ENCODE data around the gene ZNF697. TPM values are rescaled to one million over a fixed set of nuclear protein-coding genes. Genes with fewer than 3 reads are reported as not detected.

The ZNF697 gene
- total RNA-seq, 1 donor from 2014 or later: 46.1 TPM

GRCh38 chr1:119655154-119655553 is 7.1 kb upstream of the ZNF697 start:
- H3K4me1 ChIP-seq (ENCODE audit: insufficient read depth, low read length): no peaks in the 10 kb centered on the region
- peaks cover 41% of the 10 kb centered on the region for H3K4me1 Mint-ChIP-seq (ENCODE audit: low read depth, unreplicated experiment)
- DNase-seq (ENCODE audit: low read depth) (no peak), FAIRE-seq (no peak)
- no peak overlapping the region for H3K9ac ChIP-seq (ENCODE audit: low read length)
- H3K27me3 ChIP-seq (ENCODE audit: insufficient read depth, low read length): peaks cover 35% of the 10 kb centered on the region
- H3K27ac Mint-ChIP-seq (ENCODE audit: unreplicated experiment): no peak overlapping the region
- no peaks in the 10 kb centered on the region for H3K27me3 Mint-ChIP-seq (ENCODE audit: low read depth, unreplicated experiment)
- no peak overlapping the region for H3K4me3 ChIP-seq (ENCODE audit: insufficient read depth, low read depth, low read length)
- H3K9me3 Mint-ChIP-seq (ENCODE audit: unreplicated experiment): no peaks in the 10 kb centered on the region
- no peaks in the 10 kb centered on the region for H3K79me2 ChIP-seq (ENCODE audit: insufficient read depth, low read length)
- no peaks in the 10 kb centered on the region for H3K9me3 ChIP-seq (ENCODE audit: insufficient read depth, low read depth, low read length)
- no peaks in the 10 kb centered on the region for H3K36me3 Mint-ChIP-seq (ENCODE audit: low read depth, unreplicated experiment)
- H3K36me3 ChIP-seq (ENCODE audit: insufficient read depth, low read length): no peaks in the 10 kb centered on the region
- no peak overlapping the region for H3K4me3 Mint-ChIP-seq (ENCODE audit: unreplicated experiment)
- no peak overlapping the region for H3K4me2 ChIP-seq (ENCODE audit: low read length)
- no peaks in the 10 kb centered on the region for H4K20me1 ChIP-seq (ENCODE audit: insufficient read depth, low read length)
- no peak for TF ChIP-seq CTCF (IDR thresholded peaks at IDR 0.05; ENCODE audit: insufficient read depth, low read depth, low read length)
- no peak overlapping the region for H3K27ac ChIP-seq (ENCODE audit: low read depth, low read length)
- H2AFZ ChIP-seq (ENCODE audit: low read depth, low read length): no peak overlapping the region

- peak; percentile 39 for DNase-seq (ENCODE audit: low read depth)
- H3K4me1 ChIP-seq (ENCODE audit: insufficient read depth, low read length): peaks cover under 1% of the 10 kb centered on the region
- H3K27ac Mint-ChIP-seq (ENCODE audit: unreplicated experiment): peak overlapping the region; percentile 64
- H3K4me3 ChIP-seq (ENCODE audit: insufficient read depth, low read depth, low read length): no peak overlapping the region
- H3K4me3 Mint-ChIP-seq (ENCODE audit: unreplicated experiment): no peak overlapping the region
- H3K9me3 ChIP-seq (ENCODE audit: insufficient read depth, low read depth, low read length): no peaks in the 10 kb centered on the region
- peaks cover 37% of the 10 kb centered on the region for H3K4me1 Mint-ChIP-seq (ENCODE audit: low read depth, unreplicated experiment)
- FAIRE-seq: no peak
- H3K36me3 ChIP-seq (ENCODE audit: insufficient read depth, low read length): no peaks in the 10 kb centered on the region
- no peaks in the 10 kb centered on the region for H3K79me2 ChIP-seq (ENCODE audit: insufficient read depth, low read length)
- H4K20me1 ChIP-seq (ENCODE audit: insufficient read depth, low read length): no peaks in the 10 kb centered on the region
- no peak for TF ChIP-seq EZH2 (IDR thresholded peaks at IDR 0.05; ENCODE audit: insufficient read depth, low read length)
- TF ChIP-seq CTCF (IDR thresholded peaks at IDR 0.05; ENCODE audit: insufficient read depth, low read depth, low read length): no peak
- H3K4me2 ChIP-seq (ENCODE audit: low read length): no peak overlapping the region
- no peaks in the 10 kb centered on the region for H3K9me3 Mint-ChIP-seq (ENCODE audit: unreplicated experiment)
- H3K9ac ChIP-seq (ENCODE audit: low read length): no peak overlapping the region
- no peak overlapping the region for H3K27ac ChIP-seq (ENCODE audit: low read depth, low read length)
- H2AFZ ChIP-seq (ENCODE audit: low read depth, low read length): no peak overlapping the region
- peaks cover 40% of the 10 kb centered on the region for H3K27me3 ChIP-seq (ENCODE audit: insufficient read depth, low read length)
- H3K36me3 Mint-ChIP-seq (ENCODE audit: low read depth, unreplicated experiment): no peaks in the 10 kb centered on the region
- no peaks in the 10 kb centered on the region for H3K27me3 Mint-ChIP-seq (ENCODE audit: low read depth, unreplicated experiment)
These were observed 5.7 kb upstream of the ZNF697 start for GRCh38 chr1:119653839-119654170.

- DNase-seq (ENCODE audit: low read depth) (no peak), FAIRE-seq (no peak)
- Mint-ChIP-seq H3K9me3 (ENCODE audit: unreplicated experiment) (no peaks in the 10 kb centered on the region), H3K36me3 (ENCODE audit: low read depth, unreplicated experiment) (no peaks in the 10 kb centered on the region), H3K4me1 (ENCODE audit: low read depth, unreplicated experiment) (peaks cover 37% of the 10 kb centered on the region), H3K27me3 (ENCODE audit: low read depth, unreplicated experiment) (no peaks in the 10 kb centered on the region), H3K4me3 (ENCODE audit: unreplicated experiment) (no peak overlapping the region), H3K27ac (ENCODE audit: unreplicated experiment) (peak overlapping the region; percentile 64)
- Histone ChIP-seq H3K4me2 (ENCODE audit: low read length) (no peak overlapping the region), H3K9me3 (ENCODE audit: insufficient read depth, low read depth, low read length) (no peaks in the 10 kb centered on the region), H3K9ac (ENCODE audit: low read length) (no peak overlapping the region), H4K20me1 (ENCODE audit: insufficient read depth, low read length) (no peaks in the 10 kb centered on the region), H2AFZ (ENCODE audit: low read depth, low read length) (no peak overlapping the region), H3K4me1 (ENCODE audit: insufficient read depth, low read length) (peaks cover 4% of the 10 kb centered on the region), H3K79me2 (ENCODE audit: insufficient read depth, low read length) (no peaks in the 10 kb centered on the region), H3K36me3 (ENCODE audit: insufficient read depth, low read length) (no peaks in the 10 kb centered on the region), H3K27ac (ENCODE audit: low read depth, low read length) (no peak overlapping the region), H3K4me3 (ENCODE audit: insufficient read depth, low read depth, low read length) (no peak overlapping the region), H3K27me3 (ENCODE audit: insufficient read depth, low read length) (peaks cover 40% of the 10 kb centered on the region)
- TF ChIP-seq EZH2 (IDR thresholded peaks at IDR 0.05; ENCODE audit: insufficient read depth, low read length): no peak
- no peak for TF ChIP-seq CTCF (IDR thresholded peaks at IDR 0.05; ENCODE audit: insufficient read depth, low read depth, low read length)
These were observed 5.2 kb upstream of the ZNF697 start for GRCh38 chr1:119653135-119653838.

All from astrocyte (in vitro differentiated cells and primary cell).